Smooth muscle cell of the brain vasculature (primary cell): ENCODE results near the gene LMCD1.

ENCODE experiments used
- DNase-seq: peaks from one replicate; pipeline ENCODE4 v3.0.0-alpha.2; 2012; ENCODE audit warnings: low read depth, low spot score

LMCD1 gene

GRCh38 chr3:8505621-8506020 lies 4.0 kb downstream of the LMCD1 start:
- no peak for DNase-seq

- DNase-seq: no peak
Observed at GRCh38 chr3:8506571-8507061, 5.0 kb downstream of the LMCD1 start.

GRCh38 chr3:8507496-8507895 lies 5.9 kb downstream of the LMCD1 start:
- DNase-seq: no peak

- DNase-seq: peak; percentile 31
Observed at GRCh38 chr3:8509961-8510360, 8.3 kb downstream of the LMCD1 start.

- no peak for DNase-seq
Observed at GRCh38 chr3:8512234-8512633, 10.6 kb downstream of the LMCD1 start.

GRCh38 chr3:8516047-8516661 lies 14.5 kb downstream of the LMCD1 start:
- no peak for DNase-seq

- no peak for DNase-seq
Observed at GRCh38 chr3:8516783-8517182, 15.2 kb downstream of the LMCD1 start.

- DNase-seq: no peak
Observed at GRCh38 chr3:8517487-8517886, 15.9 kb downstream of the LMCD1 start.

GRCh38 chr3:8518138-8518537 lies 16.5 kb downstream of the LMCD1 start:
- DNase-seq: no peak

GRCh38 chr3:8519156-8519555 lies 17.5 kb downstream of the LMCD1 start:
- DNase-seq: no peak

- no peak for DNase-seq
Observed at GRCh38 chr3:8519774-8520448, 18.3 kb downstream of the LMCD1 start.

GRCh38 chr3:8520816-8521403 lies 19.3 kb downstream of the LMCD1 start:
- no peak for DNase-seq

GRCh38 chr3:8523041-8523440 lies 21.4 kb downstream of the LMCD1 start:
- DNase-seq: no peak

GRCh38 chr3:8524249-8524648 lies 22.6 kb downstream of the LMCD1 start:
- no peak for DNase-seq

- no peak for DNase-seq
Observed at GRCh38 chr3:8524656-8525399, 23.2 kb downstream of the LMCD1 start.

GRCh38 chr3:8525893-8526292 lies 24.3 kb downstream of the LMCD1 start:
- no peak for DNase-seq

- DNase-seq: no peak
Observed at GRCh38 chr3:8529181-8529637, 27.6 kb downstream of the LMCD1 start.

- no peak for DNase-seq
Observed at GRCh38 chr3:8529738-8530525, 28.3 kb downstream of the LMCD1 start.

GRCh38 chr3:8530581-8530980 lies 29.0 kb downstream of the LMCD1 start:
- DNase-seq: no peak

GRCh38 chr3:8532251-8532871 lies 30.7 kb downstream of the LMCD1 start:
- no peak for DNase-seq
